ENCODE measurements around the gene ACP6. TPM values are rescaled to one million over a fixed set of nuclear protein-coding genes. Genes with fewer than 3 reads are reported as not detected.
"Not testable (repeated sequence)": the region's sequence is repeated elsewhere in the genome, so short reads cannot be mapped to it uniquely, and the experiment has no call there.

The ACP6 gene
- total RNA-seq, 1 donor from 2014 or later = 14.2 TPM

DNA sequence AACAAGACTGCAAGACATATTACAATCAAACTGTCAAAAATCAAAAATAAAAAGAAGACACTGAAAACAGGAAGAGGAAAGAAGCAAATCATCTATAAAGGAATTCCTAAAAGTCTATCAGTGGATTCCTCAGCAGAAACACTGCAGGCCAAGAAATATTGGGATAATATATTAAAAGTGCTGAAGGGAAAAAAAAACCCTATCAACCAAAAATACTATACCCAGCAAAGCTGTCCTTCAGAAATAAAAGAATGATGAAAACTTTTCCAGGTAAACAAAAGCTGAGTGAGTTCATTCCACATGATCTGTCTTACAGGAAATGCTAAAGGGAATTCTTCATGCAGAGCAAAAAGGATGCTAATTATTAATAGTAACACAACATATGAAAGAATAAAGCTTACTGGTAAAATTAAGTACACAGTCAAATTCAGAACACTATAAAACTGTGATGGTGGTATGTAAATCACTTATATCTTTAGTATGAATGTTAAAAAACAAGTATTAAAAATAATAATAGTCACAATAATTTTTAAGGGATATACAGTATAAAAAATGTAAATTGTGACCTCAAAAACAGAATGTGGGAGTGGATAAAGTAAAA is 12.9 kb upstream of the ACP6 start:
- Histone ChIP-seq H3K27me3 (no peaks in the 10 kb centered on the region), H3K36me3 (no peaks in the 10 kb centered on the region), H3K4me3 (no peak overlapping the region), H3K27ac (no peak overlapping the region), H3K9me3 (no peaks in the 10 kb centered on the region), H3K4me1 (no peaks in the 10 kb centered on the region)
- TF ChIP-seq POLR2AphosphoS5 (IDR thresholded peaks at IDR 0.05; ENCODE audit: insufficient read depth in 1 of 2, low read depth in 1 of 2) (no peak), POLR2A (IDR thresholded peaks at IDR 0.05) (no peak)
- TF ChIP-seq, protein P1, sequence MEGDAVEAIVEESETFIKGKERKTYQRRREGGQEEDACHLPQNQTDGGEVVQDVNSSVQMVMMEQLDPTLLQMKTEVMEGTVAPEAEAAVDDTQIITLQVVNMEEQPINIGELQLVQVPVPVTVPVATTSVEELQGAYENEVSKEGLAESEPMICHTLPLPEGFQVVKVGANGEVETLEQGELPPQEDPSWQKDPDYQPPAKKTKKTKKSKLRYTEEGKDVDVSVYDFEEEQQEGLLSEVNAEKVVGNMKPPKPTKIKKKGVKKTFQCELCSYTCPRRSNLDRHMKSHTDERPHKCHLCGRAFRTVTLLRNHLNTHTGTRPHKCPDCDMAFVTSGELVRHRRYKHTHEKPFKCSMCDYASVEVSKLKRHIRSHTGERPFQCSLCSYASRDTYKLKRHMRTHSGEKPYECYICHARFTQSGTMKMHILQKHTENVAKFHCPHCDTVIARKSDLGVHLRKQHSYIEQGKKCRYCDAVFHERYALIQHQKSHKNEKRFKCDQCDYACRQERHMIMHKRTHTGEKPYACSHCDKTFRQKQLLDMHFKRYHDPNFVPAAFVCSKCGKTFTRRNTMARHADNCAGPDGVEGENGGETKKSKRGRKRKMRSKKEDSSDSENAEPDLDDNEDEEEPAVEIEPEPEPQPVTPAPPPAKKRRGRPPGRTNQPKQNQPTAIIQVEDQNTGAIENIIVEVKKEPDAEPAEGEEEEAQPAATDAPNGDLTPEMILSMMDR (IDR thresholded peaks at IDR 0.05) = no peak
- intact Hi-C loops (cut with DNase I) = no loop called here
- no peak for DNase-seq (ENCODE audit: extremely low spot score in 2 of 2)

DNA sequence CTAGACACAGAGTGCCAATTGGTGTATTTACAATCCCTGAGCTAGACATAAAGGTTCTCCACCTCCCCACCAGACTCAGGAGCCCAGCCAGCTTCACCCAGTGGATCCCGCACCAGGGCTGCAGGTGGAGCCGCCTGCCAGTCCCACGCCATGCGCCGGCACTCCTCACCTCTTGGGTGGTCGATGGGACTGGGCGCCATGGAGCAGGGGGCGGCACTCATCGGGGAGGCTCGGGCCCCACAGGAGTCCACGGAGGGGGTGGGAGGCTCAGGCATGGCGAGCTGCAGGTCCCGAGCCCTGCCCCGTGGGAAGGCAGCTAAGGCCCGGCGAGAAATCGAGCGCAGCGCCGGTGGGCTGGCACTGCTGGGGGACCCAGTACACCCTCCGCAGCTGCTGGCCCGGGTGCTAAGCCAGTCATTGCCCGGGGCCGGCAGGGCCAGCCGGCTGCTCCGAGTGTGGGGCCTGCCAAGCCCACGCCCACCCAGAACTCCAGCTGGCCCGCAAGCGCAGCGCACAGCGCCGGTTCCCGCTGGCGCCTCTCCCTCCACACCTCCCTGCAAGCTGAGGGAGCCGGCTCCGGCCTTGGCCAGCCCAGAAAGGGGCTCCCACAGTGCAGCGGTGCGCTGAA is 10.4 kb upstream of the ACP6 start:
- H3K27ac ChIP-seq; H3K4me3 ChIP-seq; H3K27me3 ChIP-seq; H3K9me3 ChIP-seq; H3K4me1 ChIP-seq; DNase-seq (ENCODE audit: extremely low spot score in 2 of 2); H3K36me3 ChIP-seq; intact Hi-C loops (cut with DNase I): not testable (repeated sequence)

DNA sequence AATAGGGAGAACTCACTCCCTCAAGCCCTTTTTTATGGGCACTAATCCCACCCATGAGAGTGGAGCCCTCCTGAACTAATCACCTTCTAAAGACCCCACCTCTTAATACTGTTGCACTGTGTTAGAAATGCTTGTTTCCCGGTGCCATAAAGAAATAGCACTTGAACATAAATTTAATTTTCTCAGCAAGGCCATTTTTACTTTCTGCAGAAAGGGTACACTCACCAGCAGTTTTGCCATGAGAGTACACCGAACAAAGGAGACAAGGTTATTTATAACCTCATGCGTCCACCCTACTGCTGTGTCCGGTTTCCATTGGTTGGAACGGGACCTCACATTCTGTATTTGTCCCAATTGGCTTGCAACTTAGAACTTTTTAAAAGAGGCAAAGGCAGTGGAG is 7.4 kb upstream of the ACP6 start:
- H3K36me3 ChIP-seq; DNase-seq (ENCODE audit: extremely low spot score in 2 of 2); H3K4me1 ChIP-seq; intact Hi-C loops (cut with DNase I); H3K27ac ChIP-seq; H3K4me3 ChIP-seq; H3K27me3 ChIP-seq; H3K9me3 ChIP-seq: not testable (repeated sequence)

DNA sequence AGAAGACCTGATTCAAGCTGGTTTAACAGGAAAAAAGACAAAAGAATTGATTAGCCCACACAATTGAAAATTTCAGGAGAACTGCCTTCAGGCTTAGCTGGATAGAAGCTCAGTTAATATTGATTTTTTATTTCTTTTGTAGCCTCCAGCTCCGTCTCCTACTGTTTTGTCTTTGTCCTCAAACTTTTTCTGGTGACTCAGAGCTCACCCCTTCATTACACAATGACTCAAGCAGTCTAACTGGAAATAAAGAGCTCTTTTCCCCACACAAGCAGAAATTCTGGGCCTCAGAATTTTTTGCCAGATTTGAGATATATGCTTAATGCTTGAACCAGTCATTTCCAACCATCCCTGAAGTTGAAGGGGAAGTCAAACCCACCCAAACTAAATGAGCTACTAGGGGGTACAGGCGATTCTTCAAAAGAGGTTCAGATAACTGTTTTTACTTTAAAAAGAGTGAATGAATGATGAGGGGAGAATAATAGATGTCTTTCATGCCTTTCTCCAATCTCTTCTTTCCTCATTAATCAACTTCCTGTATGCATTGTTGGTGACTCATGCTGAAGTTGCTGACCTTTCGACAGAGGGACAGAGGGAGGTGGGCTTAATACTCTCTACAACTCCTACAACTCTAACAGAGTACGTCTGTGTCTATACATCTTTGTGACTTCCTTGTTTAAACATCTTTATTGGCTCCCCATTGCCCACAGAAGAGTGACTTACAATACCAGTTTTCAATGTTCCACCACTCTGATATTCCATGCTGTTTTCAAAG is 6.2 kb upstream of the ACP6 start:
- Histone ChIP-seq H3K36me3 (no peaks in the 10 kb centered on the region), H3K27me3 (no peaks in the 10 kb centered on the region), H3K9me3 (no peaks in the 10 kb centered on the region), H3K27ac (no peak overlapping the region), H3K4me3 (no peak overlapping the region), H3K4me1 (no peaks in the 10 kb centered on the region)
- intact Hi-C loops (cut with DNase I) = no loop called here
- no peak for DNase-seq (ENCODE audit: extremely low spot score in 2 of 2)
- TF ChIP-seq POLR2A (IDR thresholded peaks at IDR 0.05) = no peak
- TF ChIP-seq, protein P1 (IDR thresholded peaks at IDR 0.05) = no peak
- TF ChIP-seq POLR2AphosphoS5 (IDR thresholded peaks at IDR 0.05; ENCODE audit: insufficient read depth in 1 of 2, low read depth in 1 of 2) = no peak

DNA sequence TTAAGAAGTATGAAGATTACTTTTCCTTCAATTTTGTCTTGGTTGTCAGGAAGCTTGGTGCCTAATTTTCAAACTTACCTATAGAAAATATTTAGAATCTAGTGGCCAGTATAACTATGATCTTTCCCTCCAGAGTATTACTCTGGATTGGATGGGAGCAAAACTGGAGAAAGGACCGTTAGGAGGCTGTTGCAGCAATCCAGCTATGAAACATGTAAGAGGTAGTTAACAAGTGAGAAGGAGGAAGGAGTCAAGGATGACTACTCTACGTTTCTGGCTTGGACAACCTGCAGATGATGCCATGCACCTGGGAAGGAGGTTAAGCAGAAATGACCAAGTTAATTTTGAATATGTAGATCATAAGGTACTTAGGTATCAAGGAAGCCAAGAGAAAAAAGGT is 3.5 kb upstream of the ACP6 start:
- Histone ChIP-seq H3K27me3 (no peaks in the 10 kb centered on the region), H3K27ac (no peak overlapping the region), H3K4me1 (peaks cover 6% of the 10 kb centered on the region), H3K4me3 (no peak overlapping the region), H3K36me3 (no peaks in the 10 kb centered on the region), H3K9me3 (no peaks in the 10 kb centered on the region)
- no peak for TF ChIP-seq POLR2AphosphoS5 (IDR thresholded peaks at IDR 0.05; ENCODE audit: insufficient read depth in 1 of 2, low read depth in 1 of 2)
- TF ChIP-seq, protein P1 (IDR thresholded peaks at IDR 0.05) = no peak
- no peak for TF ChIP-seq POLR2A (IDR thresholded peaks at IDR 0.05)
- intact Hi-C loops (cut with DNase I) = no loop called here
- DNase-seq (ENCODE audit: extremely low spot score in 2 of 2) = no peak

DNA sequence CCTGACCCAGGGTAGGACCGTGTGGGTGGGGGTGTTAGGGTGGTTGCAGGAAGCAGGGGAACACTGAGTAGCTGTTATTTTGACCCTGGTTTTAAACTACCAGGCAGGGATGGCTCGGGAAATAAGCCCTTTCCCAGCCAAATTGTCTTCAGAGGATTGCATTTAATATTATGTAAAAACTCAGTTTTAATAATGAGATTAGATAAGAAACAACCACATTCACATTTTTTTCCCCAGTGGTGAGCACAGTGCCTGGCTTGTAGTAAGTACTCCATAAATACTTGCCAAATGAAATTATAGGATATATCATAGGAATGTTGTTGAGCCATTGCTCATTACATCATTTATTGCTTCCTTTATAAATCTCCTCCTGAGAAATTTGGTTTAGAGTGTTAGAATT is 3.1 kb upstream of the ACP6 start:
- Histone ChIP-seq H3K4me1 (peaks cover 10% of the 10 kb centered on the region), H3K9me3 (no peaks in the 10 kb centered on the region), H3K27me3 (no peaks in the 10 kb centered on the region), H3K36me3 (no peaks in the 10 kb centered on the region), H3K27ac (no peak overlapping the region), H3K4me3 (no peak overlapping the region)
- DNase-seq (ENCODE audit: extremely low spot score in 2 of 2) = no peak
- TF ChIP-seq, protein P1 (IDR thresholded peaks at IDR 0.05) = no peak
- TF ChIP-seq POLR2AphosphoS5 (IDR thresholded peaks at IDR 0.05; ENCODE audit: insufficient read depth in 1 of 2, low read depth in 1 of 2) (no peak), POLR2A (IDR thresholded peaks at IDR 0.05) (no peak)
- intact Hi-C loops (cut with DNase I) = no loop called here

All from vagina (tissue), 2 donors.